ENCODE measurements around the gene CEACAM18.

DNA sequence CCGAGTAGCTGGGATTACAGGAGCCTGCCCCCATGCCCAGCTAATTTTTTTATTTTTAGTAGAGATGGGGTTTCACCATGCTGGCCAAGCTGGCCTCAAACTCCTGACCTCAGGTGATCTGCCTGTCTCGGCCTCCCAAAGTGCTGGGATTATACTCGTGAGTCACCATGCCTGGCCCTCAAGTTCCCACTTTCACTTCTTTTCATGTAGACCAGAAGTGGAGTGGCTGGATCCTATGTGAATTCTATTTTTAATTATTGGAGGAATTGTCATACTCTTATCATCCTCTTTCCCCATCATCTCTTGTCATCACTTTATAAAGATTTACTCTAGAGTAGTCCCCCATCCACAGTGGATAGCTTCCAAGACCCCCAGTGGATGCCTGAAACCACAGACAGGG, 48.1 kb upstream of the CEACAM18 start:
- TF ChIP-seq SPI1 (IDR thresholded peaks at IDR 0.05; ENCODE audit: borderline replicate concordance, insufficient read depth, low read depth, low read length) (no peak), EP300 (IDR thresholded peaks at IDR 0.05; ENCODE audit: borderline replicate concordance in 1 of 2, control insufficient read depth in 1 of 2, low read depth in 2 of 2, low read length in 2 of 2) (no peak), NFYB (IDR thresholded peaks at IDR 0.05; ENCODE audit: insufficient read depth, low read depth, low read length) (no peak), TAF1 (IDR thresholded peaks at IDR 0.05; ENCODE audit: borderline replicate concordance, low read depth, low read length) (no peak), RAD21 (IDR thresholded peaks at IDR 0.05; ENCODE audit: insufficient read depth, low read depth, low read length) (no peak)
- TF ChIP-seq, protein P1, sequence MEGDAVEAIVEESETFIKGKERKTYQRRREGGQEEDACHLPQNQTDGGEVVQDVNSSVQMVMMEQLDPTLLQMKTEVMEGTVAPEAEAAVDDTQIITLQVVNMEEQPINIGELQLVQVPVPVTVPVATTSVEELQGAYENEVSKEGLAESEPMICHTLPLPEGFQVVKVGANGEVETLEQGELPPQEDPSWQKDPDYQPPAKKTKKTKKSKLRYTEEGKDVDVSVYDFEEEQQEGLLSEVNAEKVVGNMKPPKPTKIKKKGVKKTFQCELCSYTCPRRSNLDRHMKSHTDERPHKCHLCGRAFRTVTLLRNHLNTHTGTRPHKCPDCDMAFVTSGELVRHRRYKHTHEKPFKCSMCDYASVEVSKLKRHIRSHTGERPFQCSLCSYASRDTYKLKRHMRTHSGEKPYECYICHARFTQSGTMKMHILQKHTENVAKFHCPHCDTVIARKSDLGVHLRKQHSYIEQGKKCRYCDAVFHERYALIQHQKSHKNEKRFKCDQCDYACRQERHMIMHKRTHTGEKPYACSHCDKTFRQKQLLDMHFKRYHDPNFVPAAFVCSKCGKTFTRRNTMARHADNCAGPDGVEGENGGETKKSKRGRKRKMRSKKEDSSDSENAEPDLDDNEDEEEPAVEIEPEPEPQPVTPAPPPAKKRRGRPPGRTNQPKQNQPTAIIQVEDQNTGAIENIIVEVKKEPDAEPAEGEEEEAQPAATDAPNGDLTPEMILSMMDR (IDR thresholded peaks at IDR 0.05 in 2 of 3, conservative IDR thresholded peaks at IDR 0.05 in 1 of 3; ENCODE audit: control insufficient read depth in 2 of 3, extremely low read depth in 1 of 3, insufficient read depth in 1 of 3, low read depth in 3 of 3, low read length in 3 of 3): no peak
- TF ChIP-seq, protein P2, sequence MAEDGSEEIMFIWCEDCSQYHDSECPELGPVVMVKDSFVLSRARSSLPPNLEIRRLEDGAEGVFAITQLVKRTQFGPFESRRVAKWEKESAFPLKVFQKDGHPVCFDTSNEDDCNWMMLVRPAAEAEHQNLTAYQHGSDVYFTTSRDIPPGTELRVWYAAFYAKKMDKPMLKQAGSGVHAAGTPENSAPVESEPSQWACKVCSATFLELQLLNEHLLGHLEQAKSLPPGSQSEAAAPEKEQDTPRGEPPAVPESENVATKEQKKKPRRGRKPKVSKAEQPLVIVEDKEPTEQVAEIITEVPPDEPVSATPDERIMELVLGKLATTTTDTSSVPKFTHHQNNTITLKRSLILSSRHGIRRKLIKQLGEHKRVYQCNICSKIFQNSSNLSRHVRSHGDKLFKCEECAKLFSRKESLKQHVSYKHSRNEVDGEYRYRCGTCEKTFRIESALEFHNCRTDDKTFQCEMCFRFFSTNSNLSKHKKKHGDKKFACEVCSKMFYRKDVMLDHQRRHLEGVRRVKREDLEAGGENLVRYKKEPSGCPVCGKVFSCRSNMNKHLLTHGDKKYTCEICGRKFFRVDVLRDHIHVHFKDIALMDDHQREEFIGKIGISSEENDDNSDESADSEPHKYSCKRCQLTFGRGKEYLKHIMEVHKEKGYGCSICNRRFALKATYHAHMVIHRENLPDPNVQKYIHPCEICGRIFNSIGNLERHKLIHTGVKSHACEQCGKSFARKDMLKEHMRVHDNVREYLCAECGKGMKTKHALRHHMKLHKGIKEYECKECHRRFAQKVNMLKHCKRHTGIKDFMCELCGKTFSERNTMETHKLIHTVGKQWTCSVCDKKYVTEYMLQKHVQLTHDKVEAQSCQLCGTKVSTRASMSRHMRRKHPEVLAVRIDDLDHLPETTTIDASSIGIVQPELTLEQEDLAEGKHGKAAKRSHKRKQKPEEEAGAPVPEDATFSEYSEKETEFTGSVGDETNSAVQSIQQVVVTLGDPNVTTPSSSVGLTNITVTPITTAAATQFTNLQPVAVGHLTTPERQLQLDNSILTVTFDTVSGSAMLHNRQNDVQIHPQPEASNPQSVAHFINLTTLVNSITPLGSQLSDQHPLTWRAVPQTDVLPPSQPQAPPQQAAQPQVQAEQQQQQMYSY (CRISPR knock-in tag; IDR thresholded peaks at IDR 0.05): no peak
- TF ChIP-seq, protein P3, sequence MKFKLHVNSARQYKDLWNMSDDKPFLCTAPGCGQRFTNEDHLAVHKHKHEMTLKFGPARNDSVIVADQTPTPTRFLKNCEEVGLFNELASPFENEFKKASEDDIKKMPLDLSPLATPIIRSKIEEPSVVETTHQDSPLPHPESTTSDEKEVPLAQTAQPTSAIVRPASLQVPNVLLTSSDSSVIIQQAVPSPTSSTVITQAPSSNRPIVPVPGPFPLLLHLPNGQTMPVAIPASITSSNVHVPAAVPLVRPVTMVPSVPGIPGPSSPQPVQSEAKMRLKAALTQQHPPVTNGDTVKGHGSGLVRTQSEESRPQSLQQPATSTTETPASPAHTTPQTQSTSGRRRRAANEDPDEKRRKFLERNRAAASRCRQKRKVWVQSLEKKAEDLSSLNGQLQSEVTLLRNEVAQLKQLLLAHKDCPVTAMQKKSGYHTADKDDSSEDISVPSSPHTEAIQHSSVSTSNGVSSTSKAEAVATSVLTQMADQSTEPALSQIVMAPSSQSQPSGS (IDR thresholded peaks at IDR 0.05; ENCODE audit: low read length): no peak

Measured in GM12878 (cell line).